Cardiac fibroblast (primary cell): ENCODE measurements around the gene SUGCT.

Experiments
- DNase-seq, 2 donors: peaks; one replicate each; pipeline versions ENCODE4 v3.0.0 to v3.0.0-alpha.2; 2010; ENCODE audit warnings: low read depth in 2 of 2
- H3K4me3 ChIP-seq, 2 donors: replicated peaks in 1 of 2; 1 replicate in 1 of 2; 2 replicates in 1 of 2; pipeline ENCODE4 v1.5.1; 2011; ENCODE audit warnings: low read depth in 2 of 2, low read length in 2 of 2, mild to moderate bottlenecking in 2 of 2, moderate library complexity in 1 of 2
- TF ChIP-seq, protein P1 (sequence below): IDR thresholded peaks from one replicate; pipeline ENCODE4 v1.5.1; 2011; ENCODE audit warnings: low read depth, mild to moderate bottlenecking, low read length, inconsistent platforms

SUGCT gene

GRCh38 chr7:40866601-40867000, 731.8 kb downstream of the SUGCT start:
- H3K4me3 ChIP-seq, result no peak overlapping the region
- TF ChIP-seq, protein P1, sequence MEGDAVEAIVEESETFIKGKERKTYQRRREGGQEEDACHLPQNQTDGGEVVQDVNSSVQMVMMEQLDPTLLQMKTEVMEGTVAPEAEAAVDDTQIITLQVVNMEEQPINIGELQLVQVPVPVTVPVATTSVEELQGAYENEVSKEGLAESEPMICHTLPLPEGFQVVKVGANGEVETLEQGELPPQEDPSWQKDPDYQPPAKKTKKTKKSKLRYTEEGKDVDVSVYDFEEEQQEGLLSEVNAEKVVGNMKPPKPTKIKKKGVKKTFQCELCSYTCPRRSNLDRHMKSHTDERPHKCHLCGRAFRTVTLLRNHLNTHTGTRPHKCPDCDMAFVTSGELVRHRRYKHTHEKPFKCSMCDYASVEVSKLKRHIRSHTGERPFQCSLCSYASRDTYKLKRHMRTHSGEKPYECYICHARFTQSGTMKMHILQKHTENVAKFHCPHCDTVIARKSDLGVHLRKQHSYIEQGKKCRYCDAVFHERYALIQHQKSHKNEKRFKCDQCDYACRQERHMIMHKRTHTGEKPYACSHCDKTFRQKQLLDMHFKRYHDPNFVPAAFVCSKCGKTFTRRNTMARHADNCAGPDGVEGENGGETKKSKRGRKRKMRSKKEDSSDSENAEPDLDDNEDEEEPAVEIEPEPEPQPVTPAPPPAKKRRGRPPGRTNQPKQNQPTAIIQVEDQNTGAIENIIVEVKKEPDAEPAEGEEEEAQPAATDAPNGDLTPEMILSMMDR, result peak; percentile 17
- peak; percentile 39 to 51 for DNase-seq

- TF ChIP-seq, protein P1, result no peak
- no peak overlapping the region for H3K4me3 ChIP-seq
- DNase-seq, result peak in 1 of 2 donors; percentile 18
Measured at GRCh38 chr7:40870108-40870507, 735.3 kb downstream of the SUGCT start.

DNA sequence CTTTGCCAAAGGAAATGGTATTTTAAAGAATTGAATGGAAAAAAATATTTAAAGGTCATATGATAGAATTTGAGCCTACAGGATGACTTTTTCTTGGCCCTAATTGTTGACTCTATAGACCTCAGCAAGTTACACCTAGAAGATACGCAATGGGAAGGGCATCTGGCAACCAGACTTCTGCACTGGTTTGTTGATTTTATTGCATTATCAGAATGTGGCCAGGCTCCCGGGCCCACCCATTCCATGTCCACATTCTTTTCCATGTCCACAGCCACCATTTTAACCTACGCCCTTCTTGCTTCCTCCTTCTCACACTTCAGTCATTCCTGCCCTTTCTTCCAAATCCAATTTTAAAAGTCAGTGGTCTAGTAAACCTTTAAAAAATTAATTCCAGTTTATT, 738.4 kb downstream of the SUGCT start:
- TF ChIP-seq, protein P1, result no peak
- DNase-seq, result no peak
- no peak overlapping the region for H3K4me3 ChIP-seq

GRCh38 chr7:40874756-40875155, 740.0 kb downstream of the SUGCT start:
- TF ChIP-seq, protein P1, result no peak
- DNase-seq, result no peak
- no peak overlapping the region for H3K4me3 ChIP-seq

DNA sequence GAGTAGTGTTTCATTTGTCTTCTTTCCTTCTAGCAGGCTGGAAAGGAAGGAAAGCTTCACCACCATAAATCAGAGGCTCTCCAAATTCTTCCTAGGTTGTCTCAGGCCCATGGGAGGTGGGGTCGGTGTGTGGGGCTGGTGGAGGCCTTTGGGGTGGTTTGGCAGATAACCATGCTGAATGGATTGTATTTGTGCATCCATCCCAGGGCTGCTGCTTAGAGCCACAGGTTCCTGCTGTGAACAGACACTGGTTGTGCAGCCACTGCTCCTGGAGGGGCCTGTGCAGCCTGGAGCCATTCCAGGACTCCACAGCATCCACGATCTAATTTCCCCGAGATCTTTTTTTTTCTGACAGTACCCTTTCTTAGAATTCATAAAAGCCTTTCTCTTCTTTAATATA, 741.8 kb downstream of the SUGCT start:
- no peak for DNase-seq
- no peak overlapping the region for H3K4me3 ChIP-seq
- TF ChIP-seq, protein P1, result no peak

DNA sequence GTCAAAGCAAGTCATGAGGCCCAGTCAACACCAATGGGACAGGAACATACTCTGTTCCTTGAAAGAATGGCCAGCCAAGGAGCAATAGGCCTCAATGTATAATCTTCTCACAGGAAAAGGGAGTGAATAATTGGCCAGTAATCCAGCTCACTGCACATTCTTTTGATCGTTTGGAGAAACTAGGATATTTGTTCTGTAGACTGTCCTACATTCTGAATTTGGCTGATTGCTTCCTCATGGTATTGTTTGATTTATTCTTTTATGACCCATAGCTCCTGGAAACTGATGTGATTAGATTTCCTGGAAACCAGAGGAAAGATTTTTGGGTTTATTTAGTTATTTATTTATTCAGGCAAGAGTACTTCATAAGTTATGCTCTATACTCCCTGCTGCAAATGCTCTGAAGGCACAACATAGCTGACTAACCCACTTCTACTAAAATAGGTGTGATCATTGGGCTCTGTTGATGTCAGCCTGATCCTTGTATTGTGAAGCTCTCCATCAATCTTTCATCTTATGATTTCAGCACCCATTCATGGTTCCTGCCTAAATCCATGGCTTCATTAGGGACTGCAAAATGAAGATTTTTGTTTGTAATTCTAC, 745.2 kb downstream of the SUGCT start:
- TF ChIP-seq, protein P1, result no peak
- peak; percentile 9 to 24 for DNase-seq
- H3K4me3 ChIP-seq, result no peak overlapping the region

DNA sequence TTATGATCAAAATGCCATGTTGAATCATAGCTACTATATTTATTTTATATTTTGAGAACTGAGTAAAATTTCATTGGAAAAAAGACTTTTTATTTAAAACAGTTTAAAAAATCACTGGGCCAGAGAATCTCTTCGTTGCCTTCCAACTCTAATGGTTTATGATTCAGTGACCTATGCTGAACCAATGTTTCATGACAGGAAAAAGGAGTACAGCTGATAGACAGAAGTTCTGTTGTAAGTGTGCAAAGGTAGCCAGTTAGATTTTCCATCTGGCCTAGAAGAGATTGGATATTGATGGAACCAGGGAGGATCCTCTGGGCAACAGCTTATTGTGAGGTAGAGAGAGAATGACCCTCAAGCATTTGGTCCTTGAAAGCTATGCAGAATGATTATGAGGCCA, 745.8 kb downstream of the SUGCT start:
- TF ChIP-seq, protein P1, result no peak
- DNase-seq, result peak; percentile 14 to 39
- no peak overlapping the region for H3K4me3 ChIP-seq
